BE2C (cell line): ENCODE measurements around the gene DMGDH.

Experiments used
- DNase-seq: peaks from one replicate; pipeline ENCODE4 v3.0.0-alpha.2; 2020
- H3K27me3 ChIP-seq: fragments of 250-450 bp; sonication (Bioruptor Pico); 2 replicates; pipeline ENCODE4 v1.5.1; 2020; ENCODE audit warnings: mild to moderate bottlenecking
- H3K36me3 ChIP-seq: fragments of 250-450 bp; sonication (Bioruptor Pico); 2 replicates; pipeline ENCODE4 v1.5.1; 2020; ENCODE audit warnings: mild to moderate bottlenecking
- H3K4me1 ChIP-seq: fragments of 250-450 bp; sonication (Bioruptor Pico); 2 replicates; pipeline ENCODE4 v1.5.1; 2020
- H3K4me3 ChIP-seq: 2 replicates; pipeline ENCODE4 v1.5.1; 2011; ENCODE audit warnings: low read depth, low read length
- H3K9me3 ChIP-seq: fragments of 250-450 bp; sonication (Bioruptor Pico); 2 replicates; pipeline ENCODE4 v1.5.1; 2020
- TF ChIP-seq, protein P1 (sequence below): IDR thresholded peaks from 2 replicates; pipeline ENCODE4 v1.5.1; 2012; ENCODE audit warnings: mild to moderate bottlenecking, low read depth, low read length

The DMGDH gene

DNA sequence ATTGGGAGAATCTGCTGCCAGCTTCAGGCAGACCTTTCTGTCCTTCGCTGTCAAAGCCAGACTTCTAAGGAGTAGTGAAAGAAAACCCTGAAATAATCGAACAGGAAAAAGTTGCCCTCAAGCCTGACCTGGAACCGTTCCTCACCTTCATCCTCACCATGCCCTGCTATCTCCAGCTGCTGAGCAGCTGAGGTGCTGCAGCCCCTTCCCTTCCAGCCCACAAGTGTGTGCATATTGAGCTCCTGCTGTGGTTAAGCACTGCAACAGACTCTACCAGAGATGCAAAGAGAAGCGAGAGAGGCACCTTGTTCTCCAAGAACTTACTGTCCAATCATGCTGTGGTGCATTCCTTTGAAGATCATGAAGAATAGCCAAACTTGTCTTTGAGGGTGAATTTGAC lies 19.0 kb upstream of the DMGDH start:
- H3K36me3 ChIP-seq: no peaks in the 10 kb centered on the region
- TF ChIP-seq, protein P1, sequence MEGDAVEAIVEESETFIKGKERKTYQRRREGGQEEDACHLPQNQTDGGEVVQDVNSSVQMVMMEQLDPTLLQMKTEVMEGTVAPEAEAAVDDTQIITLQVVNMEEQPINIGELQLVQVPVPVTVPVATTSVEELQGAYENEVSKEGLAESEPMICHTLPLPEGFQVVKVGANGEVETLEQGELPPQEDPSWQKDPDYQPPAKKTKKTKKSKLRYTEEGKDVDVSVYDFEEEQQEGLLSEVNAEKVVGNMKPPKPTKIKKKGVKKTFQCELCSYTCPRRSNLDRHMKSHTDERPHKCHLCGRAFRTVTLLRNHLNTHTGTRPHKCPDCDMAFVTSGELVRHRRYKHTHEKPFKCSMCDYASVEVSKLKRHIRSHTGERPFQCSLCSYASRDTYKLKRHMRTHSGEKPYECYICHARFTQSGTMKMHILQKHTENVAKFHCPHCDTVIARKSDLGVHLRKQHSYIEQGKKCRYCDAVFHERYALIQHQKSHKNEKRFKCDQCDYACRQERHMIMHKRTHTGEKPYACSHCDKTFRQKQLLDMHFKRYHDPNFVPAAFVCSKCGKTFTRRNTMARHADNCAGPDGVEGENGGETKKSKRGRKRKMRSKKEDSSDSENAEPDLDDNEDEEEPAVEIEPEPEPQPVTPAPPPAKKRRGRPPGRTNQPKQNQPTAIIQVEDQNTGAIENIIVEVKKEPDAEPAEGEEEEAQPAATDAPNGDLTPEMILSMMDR: no peak
- no peaks in the 10 kb centered on the region for H3K9me3 ChIP-seq
- no peak overlapping the region for H3K4me3 ChIP-seq
- no peak for DNase-seq
- H3K4me1 ChIP-seq: peaks cover 2% of the 10 kb centered on the region; the same call in 1 of the 2 replicates
- no peaks in the 10 kb centered on the region for H3K27me3 ChIP-seq

DNA sequence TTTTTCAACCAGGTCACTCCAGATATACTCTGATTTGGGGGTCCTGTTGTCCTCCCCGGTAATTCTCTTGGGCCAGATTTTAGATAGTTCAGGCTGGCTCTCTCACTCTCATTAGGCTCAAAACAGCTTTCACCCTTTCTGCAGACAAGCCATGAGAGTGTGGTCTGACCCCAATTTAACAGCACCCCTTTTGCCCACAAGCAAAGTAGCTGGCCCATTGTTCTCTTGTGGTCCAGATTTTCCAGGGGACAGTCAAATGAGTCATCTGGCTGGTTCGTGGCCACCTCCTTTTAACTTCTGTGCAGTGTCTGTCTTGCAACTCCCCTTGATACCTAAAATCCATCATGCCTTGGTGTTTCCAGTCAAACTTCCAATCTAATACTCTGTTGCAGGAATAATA lies 16.6 kb upstream of the DMGDH start:
- Histone ChIP-seq H3K4me3 (no peak overlapping the region), H3K36me3 (no peaks in the 10 kb centered on the region), H3K27me3 (no peaks in the 10 kb centered on the region), H3K4me1 (no peaks in the 10 kb centered on the region), H3K9me3 (no peaks in the 10 kb centered on the region)
- no peak for DNase-seq
- TF ChIP-seq, protein P1: no peak

DNA sequence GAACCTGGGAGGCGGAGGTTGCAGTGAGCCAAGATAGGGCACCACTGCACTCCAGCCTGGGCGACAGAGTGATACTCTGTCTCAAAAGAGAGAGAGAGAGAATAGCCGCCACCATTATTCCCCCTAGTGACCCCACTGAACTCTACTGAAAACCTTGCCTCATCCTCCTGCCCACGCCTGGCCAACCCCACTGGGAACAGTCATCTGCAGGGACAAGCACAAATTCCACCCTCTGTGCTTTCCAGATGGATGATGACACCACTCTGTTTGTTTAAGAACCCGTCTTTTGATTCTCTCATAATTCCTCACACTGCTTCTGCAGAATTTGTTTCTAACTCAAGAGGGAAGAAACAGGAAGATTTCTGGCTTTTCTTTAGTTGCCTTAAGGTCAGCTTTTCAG lies 12.3 kb upstream of the DMGDH start:
- Histone ChIP-seq H3K4me3 (no peak overlapping the region), H3K36me3 (no peaks in the 10 kb centered on the region), H3K9me3 (no peaks in the 10 kb centered on the region), H3K4me1 (no peaks in the 10 kb centered on the region), H3K27me3 (no peaks in the 10 kb centered on the region)
- no peak for DNase-seq
- TF ChIP-seq, protein P1: no peak

DNA sequence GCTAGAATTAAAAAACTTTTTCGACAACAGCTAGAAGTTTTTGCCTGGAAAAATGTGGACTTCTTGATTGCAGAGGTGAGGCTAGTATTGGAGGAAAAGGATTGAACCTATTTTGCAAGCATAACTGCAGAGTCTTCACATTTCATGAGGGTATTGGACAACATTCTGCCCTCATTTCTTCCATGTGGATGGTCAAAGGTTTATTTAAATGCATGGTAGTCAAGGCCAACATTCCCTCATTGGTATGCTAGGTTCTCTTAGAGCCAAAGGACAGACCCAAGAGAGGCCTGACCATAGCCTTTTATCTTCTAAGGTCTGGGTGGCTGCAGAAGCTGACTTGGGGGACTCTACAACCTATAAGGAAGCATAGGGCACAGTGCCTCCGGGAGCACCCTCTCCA lies 11.3 kb upstream of the DMGDH start:
- no peak overlapping the region for H3K4me3 ChIP-seq
- no peaks in the 10 kb centered on the region for H3K36me3 ChIP-seq
- H3K9me3 ChIP-seq: no peaks in the 10 kb centered on the region
- TF ChIP-seq, protein P1: no peak
- no peaks in the 10 kb centered on the region for H3K4me1 ChIP-seq
- H3K27me3 ChIP-seq: no peaks in the 10 kb centered on the region
- DNase-seq: no peak

DNA sequence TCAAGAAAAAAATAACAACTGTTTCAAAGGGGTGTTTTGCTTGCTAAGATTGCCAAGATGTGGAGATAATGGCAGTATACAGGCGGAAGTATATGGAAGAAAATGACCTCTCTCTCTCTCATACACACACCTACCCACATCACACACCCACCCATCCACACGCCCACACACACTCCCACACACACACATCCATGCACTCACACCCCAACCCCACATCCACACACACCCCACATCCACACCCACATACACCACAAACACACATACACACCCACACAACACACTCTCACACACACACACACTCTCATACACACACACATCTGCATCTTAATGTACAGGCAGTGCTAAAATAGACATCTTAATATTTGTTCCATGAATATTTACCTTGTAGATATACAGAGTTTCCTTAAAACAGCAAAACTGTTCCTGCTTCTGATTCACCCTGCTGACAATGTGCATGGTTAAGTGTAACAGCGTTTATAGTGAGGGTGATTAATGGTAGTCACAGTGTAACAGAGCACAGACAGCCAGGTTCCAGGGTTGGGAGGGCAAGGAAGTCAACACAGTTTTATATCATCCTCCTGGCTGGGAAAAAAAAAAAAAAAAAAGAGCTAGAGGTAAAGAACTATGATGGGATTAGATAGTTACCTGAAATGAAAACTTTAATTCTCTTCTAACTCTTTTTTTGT lies 8.3 kb upstream of the DMGDH start:
- no peak for DNase-seq
- Histone ChIP-seq H3K36me3 (no peaks in the 10 kb centered on the region), H3K4me1 (no peaks in the 10 kb centered on the region), H3K27me3 (no peaks in the 10 kb centered on the region), H3K4me3 (no peak overlapping the region), H3K9me3 (no peaks in the 10 kb centered on the region)
- TF ChIP-seq, protein P1: no peak

DNA sequence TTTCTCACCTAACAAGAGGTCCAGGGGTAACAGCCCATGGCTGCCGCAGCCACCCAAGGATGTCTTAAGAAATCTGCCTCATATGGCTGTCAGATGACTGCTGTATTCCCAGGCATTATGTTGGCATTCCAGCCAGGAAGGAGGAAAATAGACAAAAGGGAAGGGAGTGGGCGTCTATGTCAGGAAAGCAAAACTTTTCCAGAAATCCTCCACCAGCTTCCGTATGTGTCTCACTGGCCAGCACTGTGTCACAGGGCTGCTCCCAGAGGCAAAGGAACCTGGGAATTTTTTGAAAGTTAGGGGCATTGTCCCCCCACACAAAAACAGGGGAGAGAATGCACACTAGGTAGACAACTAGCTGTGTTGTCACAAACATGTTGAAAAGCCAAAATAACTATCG lies 7.3 kb upstream of the DMGDH start:
- no peak for DNase-seq
- Histone ChIP-seq H3K36me3 (no peaks in the 10 kb centered on the region), H3K4me1 (no peaks in the 10 kb centered on the region), H3K4me3 (no peak overlapping the region), H3K9me3 (no peaks in the 10 kb centered on the region), H3K27me3 (no peaks in the 10 kb centered on the region)
- TF ChIP-seq, protein P1: no peak
